GM18498 (cell line): ENCODE data around the gene LMOD3.

Experiments
- ATAC-seq: cut with Tn5 transposase; IDR thresholded peaks from one replicate; pipeline ENCODE4 v1.9.1; 2021; ENCODE audit warnings: mild to moderate bottlenecking, moderate library complexity; ENCODE audit not compliant: unreplicated experiment

Gene LMOD3

GRCh38 chr3:69122403-69122802, at the start of gene LMOD3:
TSS of gene LMOD3 (minus strand) at chr3:69122595. CDS start at chr3:69122386, 209 bp downstream.
- ATAC-seq, result no peak

GRCh38 chr3:69172058-69172457, 49.7 kb upstream of the LMOD3 start:
- ATAC-seq, result no peak

GRCh38 chr3:69166446-69166845, 44.1 kb upstream of the LMOD3 start:
- no peak for ATAC-seq

- no peak for ATAC-seq
Observed at GRCh38 chr3:69165744-69166143, 43.3 kb upstream of the LMOD3 start.

- no peak for ATAC-seq
Observed at GRCh38 chr3:69164296-69164695, 41.9 kb upstream of the LMOD3 start.

- no peak for ATAC-seq
Observed at GRCh38 chr3:69162308-69162980, 40.0 kb upstream of the LMOD3 start.

GRCh38 chr3:69161587-69162307, 39.4 kb upstream of the LMOD3 start:
- no peak for ATAC-seq

- ATAC-seq, result no peak
Observed at GRCh38 chr3:69160525-69160924, 38.1 kb upstream of the LMOD3 start.

- ATAC-seq, result no peak
Observed at GRCh38 chr3:69160107-69160506, 37.7 kb upstream of the LMOD3 start.

- ATAC-seq, result no peak
Observed at GRCh38 chr3:69149586-69149985, 27.2 kb upstream of the LMOD3 start.

GRCh38 chr3:69145688-69146087, 23.3 kb upstream of the LMOD3 start:
- ATAC-seq, result no peak

GRCh38 chr3:69144631-69145245, 22.3 kb upstream of the LMOD3 start:
- no peak for ATAC-seq

- ATAC-seq, result no peak
Observed at GRCh38 chr3:69143612-69144011, 21.2 kb upstream of the LMOD3 start.

- no peak for ATAC-seq
Observed at GRCh38 chr3:69142797-69143454, 20.5 kb upstream of the LMOD3 start.

- ATAC-seq, result no peak
Observed at GRCh38 chr3:69142090-69142489, 19.7 kb upstream of the LMOD3 start.

GRCh38 chr3:69141313-69141712, 18.9 kb upstream of the LMOD3 start:
- ATAC-seq, result no peak

GRCh38 chr3:69137412-69137811, 15.0 kb upstream of the LMOD3 start:
- no peak for ATAC-seq

- ATAC-seq, result no peak
Observed at GRCh38 chr3:69137005-69137404, 14.6 kb upstream of the LMOD3 start.

- ATAC-seq, result peak; percentile 98
Observed at GRCh38 chr3:69130689-69131088, 8.3 kb upstream of the LMOD3 start.

GRCh38 chr3:69129531-69129930, 7.1 kb upstream of the LMOD3 start:
- ATAC-seq, result no peak

- ATAC-seq, result no peak
Observed at GRCh38 chr3:69128509-69128908, 6.1 kb upstream of the LMOD3 start.

GRCh38 chr3:69126999-69127398, 4.6 kb upstream of the LMOD3 start:
- no peak for ATAC-seq
